OCI-LY3 (cell line): ENCODE measurements around the gene TSPAN15.

ENCODE experiments used
- H2AFZ ChIP-seq: fragments of 200-600, 300-600 bp; shearing (Covaris generic); 2 replicates; pipeline ENCODE4 v1.6.0; 2014; ENCODE audit warnings: antibody characterized with exemption, low read depth, low read length
- H3K27ac ChIP-seq: fragments of 200-600, 300-600 bp; sonication (generic); 2 replicates; pipeline ENCODE4 v1.5.1; 2014; ENCODE audit warnings: mild to moderate bottlenecking, low read length, moderate library complexity, mixed read lengths
- H3K27me3 ChIP-seq: fragments of 200-600, 300-600 bp; sonication (generic); 2 replicates; pipeline ENCODE4 v1.6.1; 2014; ENCODE audit warnings: low read depth, low read length, mixed read lengths
- H3K36me3 ChIP-seq: fragments of 200-600, 300-600 bp; sonication (generic); replicated peaks from 2 replicates; pipeline ENCODE3; 2014; ENCODE audit warnings: low read depth, low read length, mixed read lengths
- H3K4me1 ChIP-seq: fragments of 300-600, 200-600 bp; sonication (generic); 2 replicates; pipeline ENCODE4 v1.6.1; 2014; ENCODE audit warnings: low read length, mixed read lengths
- H3K4me2 ChIP-seq: fragments of 200-600, 300-600 bp; sonication (generic); 2 replicates; pipeline ENCODE4 v1.6.1; 2014; ENCODE audit warnings: low read length, mixed read lengths
- H3K4me3 ChIP-seq: fragments of 300-600, 200-600 bp; sonication (generic); 2 replicates; pipeline ENCODE4 v1.5.1; 2014; ENCODE audit warnings: antibody characterized with exemption, mild to moderate bottlenecking, low read length, moderate library complexity
- H3K79me2 ChIP-seq: fragments of 300-600, 200-600 bp; shearing (Covaris generic); 2 replicates; pipeline ENCODE4 v1.6.1; 2014; ENCODE audit warnings: mild to moderate bottlenecking, low read length, mixed read lengths
- H3K9ac ChIP-seq: fragments of 300-600, 200-600 bp; shearing (Covaris generic); 2 replicates; pipeline ENCODE4 v1.6.0; 2014; ENCODE audit warnings: mild to moderate bottlenecking, low read length, moderate library complexity
- H3K9me3 ChIP-seq: fragments of 200-600, 300-600 bp; shearing (Covaris generic); 2 replicates; pipeline ENCODE4 v1.6.1; 2014; ENCODE audit warnings: low read length, mixed read lengths; ENCODE audit not compliant: insufficient read depth
- H4K20me1 ChIP-seq: fragments of 200-600, 300-600 bp; sonication (generic); 2 replicates; pipeline ENCODE4 v1.6.1; 2016; ENCODE audit warnings: low read length, mixed read lengths; ENCODE audit not compliant: insufficient read depth
- EZH2phosphoT487 ChIP-seq: fragments of 200-600 bp; shearing (Covaris generic); IDR thresholded peaks from 2 replicates; pipeline ENCODE4 v1.6.1; 2018; ENCODE audit warnings: antibody characterized with exemption, mixed run types, low read depth
- TF ChIP-seq, protein P1 (sequence below): fragments of 200-600, 300-600 bp; sonication (generic); IDR thresholded peaks from 2 replicates; pipeline ENCODE4 v1.5.1; 2014; ENCODE audit warnings: antibody characterized with exemption, low read length, low read depth

Gene TSPAN15

DNA sequence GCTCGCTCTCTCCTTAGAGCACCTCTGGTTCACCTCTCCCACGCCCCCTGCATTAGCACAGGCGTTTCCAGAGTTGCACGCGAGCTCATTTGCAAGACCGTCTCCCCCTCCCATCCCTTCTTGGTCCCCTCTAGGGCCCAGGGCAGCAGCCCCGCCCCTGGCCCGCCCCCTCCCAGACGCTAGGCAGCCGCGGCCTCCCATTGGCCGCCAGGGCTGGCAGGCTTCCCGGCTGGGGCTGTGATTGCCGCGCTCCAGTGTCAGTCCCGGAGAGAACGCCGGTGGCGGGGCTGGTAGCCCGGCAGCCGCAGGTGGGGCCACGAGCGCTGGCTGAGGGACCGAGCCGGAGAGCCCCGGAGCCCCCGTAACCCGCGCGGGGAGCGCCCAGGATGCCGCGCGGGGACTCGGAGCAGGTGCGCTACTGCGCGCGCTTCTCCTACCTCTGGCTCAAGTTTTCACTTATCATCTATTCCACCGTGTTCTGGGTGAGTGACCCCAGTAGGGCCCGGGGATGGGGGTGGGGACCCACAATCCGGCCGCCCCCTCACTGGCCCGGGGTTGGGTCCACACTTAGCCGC, at the start of gene TSPAN15:
Gene TSPAN15 (plus strand): TSS at position 257 of the 575 bp plus-strand sequence. CDS start 130 bp downstream, at position 387.
- Histone ChIP-seq H3K36me3 (no peaks in the 10 kb centered on the region), H3K4me3 (peak within 1 kb of the TSS; percentile 76), H4K20me1 (no peaks in the 10 kb centered on the region), H3K79me2 (no peaks in the 10 kb centered on the region), H3K27ac (no peak within 1 kb of the TSS), H3K27me3 (no peaks in the 10 kb centered on the region), H3K9ac (peak within 1 kb of the TSS; percentile 32; the same call in 1 of the 2 replicates), H2AFZ (peak within 1 kb of the TSS; percentile 87), H3K4me2 (peak within 1 kb of the TSS; percentile 70), H3K9me3 (no peaks in the 10 kb centered on the region), H3K4me1 (no peaks in the 10 kb centered on the region)
- no peak for TF ChIP-seq EZH2phosphoT487
- TF ChIP-seq, protein P1, sequence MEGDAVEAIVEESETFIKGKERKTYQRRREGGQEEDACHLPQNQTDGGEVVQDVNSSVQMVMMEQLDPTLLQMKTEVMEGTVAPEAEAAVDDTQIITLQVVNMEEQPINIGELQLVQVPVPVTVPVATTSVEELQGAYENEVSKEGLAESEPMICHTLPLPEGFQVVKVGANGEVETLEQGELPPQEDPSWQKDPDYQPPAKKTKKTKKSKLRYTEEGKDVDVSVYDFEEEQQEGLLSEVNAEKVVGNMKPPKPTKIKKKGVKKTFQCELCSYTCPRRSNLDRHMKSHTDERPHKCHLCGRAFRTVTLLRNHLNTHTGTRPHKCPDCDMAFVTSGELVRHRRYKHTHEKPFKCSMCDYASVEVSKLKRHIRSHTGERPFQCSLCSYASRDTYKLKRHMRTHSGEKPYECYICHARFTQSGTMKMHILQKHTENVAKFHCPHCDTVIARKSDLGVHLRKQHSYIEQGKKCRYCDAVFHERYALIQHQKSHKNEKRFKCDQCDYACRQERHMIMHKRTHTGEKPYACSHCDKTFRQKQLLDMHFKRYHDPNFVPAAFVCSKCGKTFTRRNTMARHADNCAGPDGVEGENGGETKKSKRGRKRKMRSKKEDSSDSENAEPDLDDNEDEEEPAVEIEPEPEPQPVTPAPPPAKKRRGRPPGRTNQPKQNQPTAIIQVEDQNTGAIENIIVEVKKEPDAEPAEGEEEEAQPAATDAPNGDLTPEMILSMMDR, result no peak

DNA sequence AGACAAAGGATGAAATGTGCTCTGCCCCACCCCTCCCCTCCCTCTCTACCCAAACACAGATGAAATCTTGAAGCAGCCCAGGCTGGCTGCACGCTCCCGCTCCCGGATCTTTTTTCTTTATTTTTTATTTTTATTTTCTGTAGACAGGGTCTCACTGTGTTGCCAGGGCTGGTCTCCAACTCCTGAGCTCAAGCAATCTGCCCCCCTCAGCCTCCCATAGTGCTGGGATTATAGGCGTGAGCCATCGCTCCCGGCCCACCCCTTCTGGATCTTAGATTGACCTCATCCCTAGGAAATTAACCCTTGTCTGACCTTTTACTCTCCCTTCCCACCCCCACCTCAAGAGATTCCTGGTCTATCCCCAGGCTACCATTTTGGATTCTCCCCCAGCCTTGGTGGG, 48.9 kb upstream of the TSPAN15 start:
- no peaks in the 10 kb centered on the region for H4K20me1 ChIP-seq
- no peak overlapping the region for H3K27ac ChIP-seq
- no peak overlapping the region for H3K4me3 ChIP-seq
- no peak overlapping the region for H3K4me2 ChIP-seq
- no peak overlapping the region for H2AFZ ChIP-seq
- H3K9ac ChIP-seq, result no peak overlapping the region
- TF ChIP-seq EZH2phosphoT487, result no peak
- TF ChIP-seq, protein P1, result no peak
- H3K36me3 ChIP-seq, result no peaks in the 10 kb centered on the region
- H3K4me1 ChIP-seq, result no peaks in the 10 kb centered on the region
- H3K79me2 ChIP-seq, result no peaks in the 10 kb centered on the region
- no peaks in the 10 kb centered on the region for H3K27me3 ChIP-seq
- no peaks in the 10 kb centered on the region for H3K9me3 ChIP-seq

DNA sequence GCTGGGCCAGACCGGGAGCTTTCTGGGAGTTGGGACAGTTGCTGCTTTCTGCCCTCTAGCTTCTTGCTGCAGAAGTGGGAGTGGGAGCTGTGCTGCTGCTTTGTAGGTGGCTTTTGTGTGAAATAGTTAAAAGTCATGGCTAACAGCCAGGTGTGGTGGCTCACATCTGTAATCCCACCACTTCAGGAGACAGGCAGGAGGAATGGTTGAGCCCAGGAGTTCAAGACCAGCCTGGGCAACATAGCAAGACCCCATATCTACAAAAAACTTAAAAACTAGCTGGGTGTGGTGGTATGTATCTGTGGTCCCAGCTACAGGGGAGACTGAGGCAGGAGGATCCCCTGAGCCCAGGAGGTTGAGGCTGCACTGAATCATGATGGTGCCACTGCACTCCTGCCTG, 48.2 kb upstream of the TSPAN15 start:
- Histone ChIP-seq H3K27me3 (no peaks in the 10 kb centered on the region), H3K4me2 (no peak overlapping the region), H3K36me3 (no peaks in the 10 kb centered on the region), H3K9ac (no peak overlapping the region), H2AFZ (no peak overlapping the region), H4K20me1 (no peaks in the 10 kb centered on the region), H3K27ac (no peak overlapping the region), H3K79me2 (no peaks in the 10 kb centered on the region), H3K4me1 (peaks cover 3% of the 10 kb centered on the region), H3K4me3 (no peak overlapping the region), H3K9me3 (no peaks in the 10 kb centered on the region)
- TF ChIP-seq EZH2phosphoT487, result no peak
- TF ChIP-seq, protein P1, result no peak

DNA sequence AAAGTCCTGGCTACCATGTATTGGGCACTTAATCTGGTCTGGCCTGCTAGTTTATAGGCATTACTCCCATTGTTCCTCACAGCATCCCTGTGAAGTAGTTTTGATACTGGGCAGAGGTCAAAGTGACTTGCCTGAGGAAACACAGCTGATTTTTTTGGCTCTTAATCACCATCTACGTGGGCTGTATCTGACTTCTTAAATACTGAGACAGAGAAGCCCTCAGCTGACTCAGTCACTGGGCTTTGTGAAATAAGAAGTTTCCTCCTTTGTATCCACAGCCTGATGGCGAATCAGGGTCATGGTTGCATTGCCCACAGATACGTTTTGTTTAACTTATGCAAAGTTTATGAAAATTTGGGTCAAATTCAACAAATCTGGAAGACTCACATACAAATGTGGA, 47.7 kb upstream of the TSPAN15 start:
- Histone ChIP-seq H2AFZ (no peak overlapping the region), H4K20me1 (no peaks in the 10 kb centered on the region), H3K9ac (no peak overlapping the region), H3K36me3 (no peaks in the 10 kb centered on the region), H3K9me3 (no peaks in the 10 kb centered on the region), H3K4me1 (peaks cover 7% of the 10 kb centered on the region), H3K79me2 (no peaks in the 10 kb centered on the region), H3K27ac (no peak overlapping the region), H3K27me3 (no peaks in the 10 kb centered on the region), H3K4me3 (no peak overlapping the region), H3K4me2 (no peak overlapping the region)
- TF ChIP-seq, protein P1, result no peak
- no peak for TF ChIP-seq EZH2phosphoT487
